HUES6 (cell line): ENCODE data around the gene ATF7IP.
"Not testable (repeated sequence)": the region's sequence is repeated elsewhere in the genome, so short reads cannot be mapped to it uniquely, and the experiment has no call there.

Experiments
- H3K27ac ChIP-seq: 2 replicates; pipeline ENCODE4 v1.7.0; 2013; ENCODE audit warnings: low read depth, mild to moderate bottlenecking, low read length, inconsistent platforms
- H3K27me3 ChIP-seq: 2 replicates; pipeline ENCODE4 v1.6.1; 2013; ENCODE audit warnings: low read length; ENCODE audit not compliant: control insufficient read depth, insufficient read depth
- H3K36me3 ChIP-seq: 2 replicates; pipeline ENCODE4 v1.6.1; 2013; ENCODE audit warnings: low read length; ENCODE audit not compliant: control insufficient read depth, insufficient read depth
- H3K4me1 ChIP-seq: 2 replicates; pipeline ENCODE4 v1.6.1; 2013; ENCODE audit warnings: low read length; ENCODE audit not compliant: control insufficient read depth, insufficient read depth
- H3K4me3 ChIP-seq: 2 replicates; pipeline ENCODE4 v1.5.1; 2013; ENCODE audit warnings: low read depth, low read length
- H3K9ac ChIP-seq: one replicate; pipeline ENCODE4 v1.6.1; 2013; ENCODE audit warnings: mild to moderate bottlenecking, low read length
- H3K9me3 ChIP-seq: 2 replicates; pipeline ENCODE4 v1.6.1; 2013; ENCODE audit warnings: low read depth, low read length; ENCODE audit not compliant: control insufficient read depth, insufficient read depth

Gene ATF7IP

GRCh38 chr12:14365294-14366208 lies at the start of gene ATF7IP:
ATF7IP (plus strand) TSS chr12:14365682; CDS start chr12:14423916, 58,234 bp downstream.
- no peaks in the 10 kb centered on the region for H3K27me3 ChIP-seq
- peak within 1 kb of the TSS; percentile 96 for H3K27ac ChIP-seq
- no peaks in the 10 kb centered on the region for H3K4me1 ChIP-seq
- no peaks in the 10 kb centered on the region; the same call in 1 of the 2 replicates for H3K9me3 ChIP-seq
- peak within 1 kb of the TSS; percentile 78 for H3K4me3 ChIP-seq
- no peaks in the 10 kb centered on the region for H3K36me3 ChIP-seq
- H3K9ac ChIP-seq = peak within 1 kb of the TSS; percentile 97

GRCh38 chr12:14317362-14318146 lies 47.9 kb upstream of the ATF7IP start:
- H3K9ac ChIP-seq = no peak overlapping the region
- H3K27ac ChIP-seq = no peak overlapping the region
- H3K27me3 ChIP-seq = no peaks in the 10 kb centered on the region
- no peaks in the 10 kb centered on the region for H3K4me1 ChIP-seq
- H3K36me3 ChIP-seq = no peaks in the 10 kb centered on the region
- H3K4me3 ChIP-seq = no peak overlapping the region
- no peaks in the 10 kb centered on the region for H3K9me3 ChIP-seq

- H3K9ac ChIP-seq, H3K27ac ChIP-seq, H3K4me3 ChIP-seq, H3K4me1 ChIP-seq, H3K36me3 ChIP-seq, H3K9me3 ChIP-seq, H3K27me3 ChIP-seq: not testable (repeated sequence)
Measured at GRCh38 chr12:14319704-14320427, 45.6 kb upstream of the ATF7IP start.

GRCh38 chr12:14322403-14322802 lies 43.1 kb upstream of the ATF7IP start:
- Histone ChIP-seq H3K9me3 (0 out of 2 replicates have a peak, but pooled peaks cover 3% of the 10 kb centered on the region), H3K36me3 (no peaks in the 10 kb centered on the region), H3K27ac (no peak overlapping the region), H3K4me3 (no peak overlapping the region), H3K27me3 (no peaks in the 10 kb centered on the region), H3K9ac (no peak overlapping the region), H3K4me1 (no peaks in the 10 kb centered on the region)

GRCh38 chr12:14325716-14326343 lies 39.7 kb upstream of the ATF7IP start:
- Histone ChIP-seq H3K36me3 (no peaks in the 10 kb centered on the region), H3K9me3 (peaks cover 3% of the 10 kb centered on the region; the same call in 1 of the 2 replicates), H3K27me3 (no peaks in the 10 kb centered on the region), H3K4me1 (no peaks in the 10 kb centered on the region), H3K4me3 (no peak overlapping the region), H3K27ac (no peak overlapping the region), H3K9ac (no peak overlapping the region)

GRCh38 chr12:14326699-14327098 lies 38.8 kb upstream of the ATF7IP start:
- no peaks in the 10 kb centered on the region for H3K27me3 ChIP-seq
- no peak overlapping the region for H3K9ac ChIP-seq
- H3K36me3 ChIP-seq = no peaks in the 10 kb centered on the region
- H3K9me3 ChIP-seq = peaks cover 9% of the 10 kb centered on the region; the same call in 1 of the 2 replicates
- H3K4me1 ChIP-seq = no peaks in the 10 kb centered on the region
- H3K4me3 ChIP-seq = no peak overlapping the region
- H3K27ac ChIP-seq = no peak overlapping the region

GRCh38 chr12:14327711-14328110 lies 37.8 kb upstream of the ATF7IP start:
- Histone ChIP-seq H3K27me3 (no peaks in the 10 kb centered on the region), H3K4me3 (no peak overlapping the region), H3K9me3 (peaks cover 17% of the 10 kb centered on the region), H3K36me3 (no peaks in the 10 kb centered on the region), H3K27ac (no peak overlapping the region), H3K4me1 (no peaks in the 10 kb centered on the region), H3K9ac (no peak overlapping the region)

GRCh38 chr12:14332482-14332881 lies 33.0 kb upstream of the ATF7IP start:
- peaks cover 31% of the 10 kb centered on the region for H3K9me3 ChIP-seq
- no peak overlapping the region for H3K9ac ChIP-seq
- no peak overlapping the region for H3K4me3 ChIP-seq

GRCh38 chr12:14340371-14340770 lies 25.1 kb upstream of the ATF7IP start:
- Histone ChIP-seq H3K27ac (no peak overlapping the region), H3K9ac (no peak overlapping the region), H3K4me3 (no peak overlapping the region), H3K4me1 (no peaks in the 10 kb centered on the region), H3K36me3 (no peaks in the 10 kb centered on the region), H3K27me3 (no peaks in the 10 kb centered on the region), H3K9me3 (peaks cover 38% of the 10 kb centered on the region)

More at GRCh38 chr12:14332482-14332881, 33.0 kb upstream of the ATF7IP start:
- Histone ChIP-seq H3K4me1 (no peaks in the 10 kb centered on the region), H3K27ac (no peak overlapping the region), H3K36me3 (no peaks in the 10 kb centered on the region), H3K27me3 (no peaks in the 10 kb centered on the region)

- not testable (repeated sequence) for H3K9ac ChIP-seq, H3K4me1 ChIP-seq, H3K27ac ChIP-seq, H3K36me3 ChIP-seq, H3K4me3 ChIP-seq, H3K27me3 ChIP-seq
- H3K9me3 ChIP-seq = peaks cover 59% of the 10 kb centered on the region
Measured at GRCh38 chr12:14351524-14351923, 14.0 kb upstream of the ATF7IP start.
